Measurements from ENCODE around the gene EPB41L2. TPM values are rescaled to one million over a fixed set of nuclear protein-coding genes. Genes with fewer than 3 reads are reported as not detected.

Gene EPB41L2
- total RNA-seq, 2 donors from 2014 or later: 99.6 to 110 TPM

GRCh38 chr6:130937942-130938604 lies 125.0 kb downstream of the EPB41L2 start:
- Histone ChIP-seq H3K27me3 (replicated peaks; ENCODE audit: insufficient read depth) (no peaks in the 10 kb centered on the region), H3K9me3 (no peaks in the 10 kb centered on the region), H3K36me3 (no peaks in the 10 kb centered on the region), H3K27ac (peak overlapping the region in 1 of 2 donors; percentile 3), H3K4me3 (no peak overlapping the region), H3K4me1 (ENCODE audit: control insufficient read depth in 1 of 2, low read depth in 2 of 2) (peaks cover 26% of the 10 kb centered on the region in 2 donors)
- DNase-seq (ENCODE audit: low spot score): no peak
- no peak for ATAC-seq (ENCODE audit: insufficient number of reproducible peaks, low FRiP score, low read depth)
- no peak for TF ChIP-seq CTCF (IDR thresholded peaks at IDR 0.05)

GRCh38 chr6:130936933-130937332 lies 126.1 kb downstream of the EPB41L2 start:
- DNase-seq (ENCODE audit: low spot score) (no peak), ATAC-seq (ENCODE audit: insufficient number of reproducible peaks, low FRiP score, low read depth) (no peak)
- Histone ChIP-seq H3K4me3 (no peak overlapping the region), H3K4me1 (ENCODE audit: control insufficient read depth in 1 of 2, low read depth in 2 of 2) (peaks cover 28 to 32% of the 10 kb centered on the region in 2 donors), H3K27ac (no peak overlapping the region), H3K27me3 (replicated peaks; ENCODE audit: insufficient read depth) (no peaks in the 10 kb centered on the region), H3K36me3 (no peaks in the 10 kb centered on the region), H3K9me3 (no peaks in the 10 kb centered on the region)
- TF ChIP-seq CTCF (IDR thresholded peaks at IDR 0.05): no peak

- H3K9me3 ChIP-seq: no peaks in the 10 kb centered on the region
- H3K27me3 ChIP-seq (replicated peaks; ENCODE audit: insufficient read depth): no peaks in the 10 kb centered on the region
- no peak for ATAC-seq (ENCODE audit: insufficient number of reproducible peaks, low FRiP score, low read depth)
- H3K4me3 ChIP-seq: no peak overlapping the region
- DNase-seq (ENCODE audit: low spot score): no peak
- no peak overlapping the region for H3K27ac ChIP-seq
- peaks cover 28 to 32% of the 10 kb centered on the region in 2 donors for H3K4me1 ChIP-seq (ENCODE audit: control insufficient read depth in 1 of 2, low read depth in 2 of 2)
- no peaks in the 10 kb centered on the region for H3K36me3 ChIP-seq
- no peak for TF ChIP-seq CTCF (IDR thresholded peaks at IDR 0.05)
These were observed 127.1 kb downstream of the EPB41L2 start for GRCh38 chr6:130935978-130936377.

GRCh38 chr6:130934848-130935585 lies 128.0 kb downstream of the EPB41L2 start:
- peak overlapping the region in 1 of 2 donors; percentile 0 for H3K27ac ChIP-seq
- TF ChIP-seq CTCF (IDR thresholded peaks at IDR 0.05): no peak
- H3K4me3 ChIP-seq: no peak overlapping the region
- DNase-seq (ENCODE audit: low spot score): no peak
- H3K4me1 ChIP-seq (ENCODE audit: control insufficient read depth in 1 of 2, low read depth in 2 of 2): peaks cover 28 to 32% of the 10 kb centered on the region in 2 donors
- H3K36me3 ChIP-seq: no peaks in the 10 kb centered on the region
- ATAC-seq (ENCODE audit: insufficient number of reproducible peaks, low FRiP score, low read depth): no peak
- H3K27me3 ChIP-seq (replicated peaks; ENCODE audit: insufficient read depth): no peaks in the 10 kb centered on the region
- H3K9me3 ChIP-seq: no peaks in the 10 kb centered on the region

GRCh38 chr6:130933712-130934200 lies 129.3 kb downstream of the EPB41L2 start:
- Histone ChIP-seq H3K4me1 (ENCODE audit: control insufficient read depth in 1 of 2, low read depth in 2 of 2) (peaks cover 37 to 45% of the 10 kb centered on the region in 2 donors), H3K27ac (no peak overlapping the region), H3K4me3 (no peak overlapping the region), H3K36me3 (no peaks in the 10 kb centered on the region), H3K27me3 (replicated peaks; ENCODE audit: insufficient read depth) (no peaks in the 10 kb centered on the region), H3K9me3 (no peaks in the 10 kb centered on the region)
- TF ChIP-seq CTCF (IDR thresholded peaks at IDR 0.05): no peak
- no peak for ATAC-seq (ENCODE audit: insufficient number of reproducible peaks, low FRiP score, low read depth)
- no peak for DNase-seq (ENCODE audit: low spot score)
